K562 (cell line): Measurements from ENCODE around the gene KRIT1.

Experiments
- BHLHE40 ChIP-seq: IDR thresholded peaks from 2 replicates; pipeline ENCODE4 v1.6.1; 2011; ENCODE audit warnings: low read length, improper control_type of control experiment
- EZH2 ChIP-seq: IDR thresholded peaks from 2 replicates; pipeline ENCODE4 v1.6.1; 2012; ENCODE audit warnings: low read depth, mild to moderate bottlenecking, inconsistent platforms, low read length, borderline replicate concordance
- NBN ChIP-seq: fragments of 450-650 bp; IDR thresholded peaks from 2 replicates; pipeline ENCODE4 v1.6.1; 2016; ENCODE audit warnings: low read depth, mild to moderate bottlenecking
- POLR2A ChIP-seq: fragments of 450-650 bp; conservative IDR thresholded peaks from 2 replicates; pipeline ENCODE4 v1.6.1; 2016
- RBM39 ChIP-seq: fragments of 200-400 bp; formaldehyde crosslinking; optimal IDR thresholded peaks from 2 replicates; pipeline ENCODE3; 2018; ENCODE audit warnings: low read depth, low read length
- RNF2 ChIP-seq: sonication (generic); IDR thresholded peaks from 2 replicates; pipeline ENCODE4 v1.6.1; 2016
- SIRT6 ChIP-seq: IDR thresholded peaks from one replicate; pipeline ENCODE4 v1.6.1; 2012; ENCODE audit warnings: low read depth, mild to moderate bottlenecking, control low read depth, inconsistent platforms, low read length, moderate library complexity
- ZBTB49 ChIP-seq: sonication (generic); formaldehyde crosslinking; IDR thresholded peaks from 2 replicates; pipeline ENCODE4 v1.8.0; 2022; ENCODE audit warnings: missing genetic modification reagents, mild to moderate bottlenecking, borderline replicate concordance
- TF ChIP-seq, protein P1 (sequence below), 3 experiments: IDR thresholded peaks in 2 of 3; conservative IDR thresholded peaks in 1 of 3; 2 replicates each; pipeline ENCODE4 v1.5.1; 2011 to 2012; ENCODE audit warnings: low read length in 3 of 3, mild to moderate bottlenecking in 3 of 3, control low read depth in 2 of 3, improper control_type of control experiment in 1 of 3, inconsistent platforms in 1 of 3, low read depth in 1 of 3, mixed read lengths in 1 of 3, moderate library complexity in 1 of 3; ENCODE audit not compliant: insufficient read depth in 2 of 3

DNA sequence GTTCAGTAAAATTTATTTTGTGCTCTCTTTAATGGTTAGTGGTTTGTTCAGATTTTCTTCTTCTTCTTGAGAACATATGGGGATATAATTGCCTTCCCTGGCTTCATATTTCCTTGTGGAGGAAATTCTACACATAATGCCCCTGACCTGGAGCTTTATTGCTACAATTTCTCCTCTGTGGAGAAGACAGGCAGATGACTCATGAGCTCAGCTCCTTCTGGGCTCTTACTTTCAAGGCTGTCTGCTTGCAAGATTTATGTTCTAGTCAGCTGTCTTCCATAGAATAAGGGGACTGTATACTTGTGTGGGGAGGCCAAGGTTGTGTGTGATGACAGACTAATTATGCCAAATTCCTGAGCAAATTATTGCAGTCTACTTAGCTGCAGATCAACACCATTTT is 68.4 kb downstream of the KRIT1 start:
- TF ChIP-seq RBM39 (no peak), POLR2A (no peak), EZH2 (no peak), BHLHE40 (no peak), RNF2 (no peak), NBN (no peak), ZBTB49 (CRISPR knock-in tag) (no peak), SIRT6 (no peak)
- TF ChIP-seq, protein P1, sequence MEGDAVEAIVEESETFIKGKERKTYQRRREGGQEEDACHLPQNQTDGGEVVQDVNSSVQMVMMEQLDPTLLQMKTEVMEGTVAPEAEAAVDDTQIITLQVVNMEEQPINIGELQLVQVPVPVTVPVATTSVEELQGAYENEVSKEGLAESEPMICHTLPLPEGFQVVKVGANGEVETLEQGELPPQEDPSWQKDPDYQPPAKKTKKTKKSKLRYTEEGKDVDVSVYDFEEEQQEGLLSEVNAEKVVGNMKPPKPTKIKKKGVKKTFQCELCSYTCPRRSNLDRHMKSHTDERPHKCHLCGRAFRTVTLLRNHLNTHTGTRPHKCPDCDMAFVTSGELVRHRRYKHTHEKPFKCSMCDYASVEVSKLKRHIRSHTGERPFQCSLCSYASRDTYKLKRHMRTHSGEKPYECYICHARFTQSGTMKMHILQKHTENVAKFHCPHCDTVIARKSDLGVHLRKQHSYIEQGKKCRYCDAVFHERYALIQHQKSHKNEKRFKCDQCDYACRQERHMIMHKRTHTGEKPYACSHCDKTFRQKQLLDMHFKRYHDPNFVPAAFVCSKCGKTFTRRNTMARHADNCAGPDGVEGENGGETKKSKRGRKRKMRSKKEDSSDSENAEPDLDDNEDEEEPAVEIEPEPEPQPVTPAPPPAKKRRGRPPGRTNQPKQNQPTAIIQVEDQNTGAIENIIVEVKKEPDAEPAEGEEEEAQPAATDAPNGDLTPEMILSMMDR (IDR thresholded peaks at IDR 0.05 in 2 of 3, conservative IDR thresholded peaks at IDR 0.05 in 1 of 3; ENCODE audit: insufficient read depth in 2 of 3, low read depth in 1 of 3, low read length in 3 of 3) = no peak
